Sigmoid colon (tissue), 7 donors: ENCODE measurements around the gene PDZRN3. TPM values are rescaled to one million over a fixed set of nuclear protein-coding genes. Genes with fewer than 3 reads are reported as not detected.
A peak's percentile ranks its signal among the peaks of the same experiment; 100 is the strongest.

Source experiments
- DNase-seq: peaks from one replicate; pipeline ENCODE4 v3.0.0-alpha.2; 2019
- H3K27ac ChIP-seq, 4 donors: fragments of 200-600 bp; sonication (generic); one replicate each; pipeline ENCODE4 v1.5.1; 2016 to 2019; ENCODE audit warnings: mild to moderate bottlenecking in 1 of 4
- H3K27me3 ChIP-seq, 3 donors: fragments of 200-600 bp; sonication (generic); one replicate each; pipeline ENCODE4 v1.5.1; 2019; ENCODE audit warnings: mild to moderate bottlenecking in 1 of 3
- H3K36me3 ChIP-seq, 4 donors: fragments of 200-600 bp; sonication (generic); one replicate each; pipeline ENCODE4 v1.5.1; 2016 to 2019
- H3K4me1 ChIP-seq, 4 donors: fragments of 200-600 bp; sonication (generic); one replicate each; pipeline ENCODE4 v1.5.1; 2017 to 2019
- H3K4me3 ChIP-seq, 4 donors: fragments of 200-600 bp; sonication (generic); one replicate each; pipeline ENCODE4 v1.5.1; 2017 to 2019; ENCODE audit warnings: mild to moderate bottlenecking in 2 of 4, moderate library complexity in 1 of 4
- H3K9me3 ChIP-seq, 4 donors: fragments of 200-600 bp in 3 of 4; sonication (generic) in 3 of 4; one replicate each; pipeline versions ENCODE4 v1.5.1 to v1.6.1; 2013 to 2019
- CTCF ChIP-seq, 4 experiments: fragments of 450-650 bp in 3 of 4; fragments of 200-600 bp in 1 of 4; IDR thresholded peaks; one replicate each; pipeline ENCODE4 v1.5.1; 2016 to 2019; ENCODE audit warnings: antibody characterized with exemption in 4 of 4, mild to moderate bottlenecking in 3 of 4, moderate library complexity in 2 of 4
- EP300 ChIP-seq, 4 donors: sonication (generic); formaldehyde crosslinking; IDR thresholded peaks; one replicate each; pipeline ENCODE4 v1.6.1; 2017; ENCODE audit warnings: antibody characterized with exemption in 4 of 4
- POLR2A ChIP-seq, 2 donors: fragments of 450-650 bp; IDR thresholded peaks; one replicate each; pipeline ENCODE4 v1.6.1; 2016; ENCODE audit warnings: antibody characterized with exemption in 2 of 2, mild to moderate bottlenecking in 2 of 2, moderate library complexity in 2 of 2
- POLR2AphosphoS5 ChIP-seq, 4 donors: sonication (generic); formaldehyde crosslinking; IDR thresholded peaks; one replicate each; pipeline ENCODE4 v1.6.1; 2017; ENCODE audit warnings: antibody characterized with exemption in 4 of 4
- WGBS, 2 donors: extraction: QIAGEN DNeasy Blood & Tissue Kit; methylation state at CpG; one replicate each; pipeline ENCODE4 v1.1.7; 2013; 5-methylcytosine and 5-hydroxymethylcytosine counted together
- intact Hi-C: fragments of 100-400 bp; cut with DNase I; formaldehyde crosslinking; loops from one replicate; pipeline ENCODE4 v1.15.1; 2023
- polyA plus RNA-seq, 3 donors: library from polyadenylated mRNA; stranded (reverse); fragments of 200-250 nt; gene quantifications; one replicate each; pipeline ENCODE4 v1.2.3, GENCODE V29; 2013
- total RNA-seq, 4 donors: library from RNA; depleted of rRNA; stranded (reverse); fragments of >200 nt; gene quantifications; one replicate each; pipeline ENCODE4 v1.1.0, GENCODE V29; 2016
- donor health status: healthy with polysubstance abuse.
- donor health status: Bipolar disorder and iron deficiency.
- donor health status: healthy.

Gene PDZRN3
- total and polyA plus RNA-seq, 7 donors = 7.2 to 209 (median 172) TPM

GRCh38 chr3:73520931-73521461 is 103.7 kb downstream of the PDZRN3 start:
- TF ChIP-seq EP300 (IDR thresholded peaks at IDR 0.05) (peak; percentile 78 to 97 (median 94)), POLR2A (IDR thresholded peaks at IDR 0.05) (peak in 1 of 2 donors; percentile 45), POLR2AphosphoS5 (IDR thresholded peaks at IDR 0.05) (peak; percentile 88 to 96 (median 92)), CTCF (IDR thresholded peaks at IDR 0.05) (no peak)
- H3K9me3 ChIP-seq = no peaks in the 10 kb centered on the region
- 13 to 56% methylated on average over 13 of the region's 13 CpGs for WGBS, 2 donors
- H3K27ac ChIP-seq = peak overlapping the region; percentile 85 to 90 (median 86)
- H3K36me3 ChIP-seq = no peaks in the 10 kb centered on the region
- peak overlapping the region; percentile 20 to 51 (median 48) for H3K4me3 ChIP-seq
- peak; percentile 97 for DNase-seq
- intact Hi-C loops = loop anchor here (1.0 to 5.0 kb wide), 2 partner anchors 81 to 101 kb away; no protein-coding TSS in a partner anchor
- H3K27me3 ChIP-seq = no peaks in the 10 kb centered on the region
- peaks cover 0 to 77% (median 64%) of the 10 kb centered on the region in 4 donors for H3K4me1 ChIP-seq

GRCh38 chr3:73516631-73517030 is 108.1 kb downstream of the PDZRN3 start:
- no peaks in the 10 kb centered on the region for H3K9me3 ChIP-seq
- intact Hi-C loops = no loop called here
- peaks cover 0 to 91% (median 83%) of the 10 kb centered on the region in 4 donors for H3K4me1 ChIP-seq
- H3K4me3 ChIP-seq = no peak overlapping the region
- H3K27me3 ChIP-seq = no peaks in the 10 kb centered on the region
- TF ChIP-seq POLR2A (IDR thresholded peaks at IDR 0.05) (no peak), EP300 (IDR thresholded peaks at IDR 0.05) (peak; percentile 95 to 100 (median 98)), POLR2AphosphoS5 (IDR thresholded peaks at IDR 0.05) (peak; percentile 92 to 95 (median 92))
- no peaks in the 10 kb centered on the region for H3K36me3 ChIP-seq
- WGBS, 2 donors = 26 to 46% methylated on average over 5 of the region's 5 CpGs
- peak overlapping the region; percentile 85 to 90 (median 86) for H3K27ac ChIP-seq
- DNase-seq = peak; percentile 98

- Histone ChIP-seq H3K27ac (peak overlapping the region; percentile 85 to 90 (median 86)), H3K36me3 (no peaks in the 10 kb centered on the region), H3K9me3 (no peaks in the 10 kb centered on the region), H3K4me3 (no peak overlapping the region), H3K4me1 (peaks cover 0 to 97% (median 90%) of the 10 kb centered on the region in 4 donors), H3K27me3 (no peaks in the 10 kb centered on the region)
- intact Hi-C loops = loop anchor here (5.0 kb wide), 1 partner anchor 214 kb away; no protein-coding TSS in a partner anchor
- WGBS, 2 donors = 15 to 66% methylated on average over 5 of the region's 5 CpGs
- TF ChIP-seq EP300 (IDR thresholded peaks at IDR 0.05) (no peak), POLR2AphosphoS5 (IDR thresholded peaks at IDR 0.05) (peak in 1 of 4 donors; percentile 5), POLR2A (IDR thresholded peaks at IDR 0.05) (no peak)
- no peak for DNase-seq
These were observed 111.5 kb downstream of the PDZRN3 start for GRCh38 chr3:73513260-73513659.

GRCh38 chr3:73511571-73512525 is 112.9 kb downstream of the PDZRN3 start:
- Histone ChIP-seq H3K4me1 (peaks cover 0 to 93% (median 85%) of the 10 kb centered on the region in 4 donors), H3K36me3 (no peaks in the 10 kb centered on the region), H3K9me3 (no peaks in the 10 kb centered on the region), H3K27me3 (no peaks in the 10 kb centered on the region), H3K4me3 (peak overlapping the region in 2 of 4 donors; percentile 17 to 20), H3K27ac (peak overlapping the region; percentile 85 to 90 (median 86))
- whole genome bisulfite sequencing, 2 donors = 11 to 46% methylated on average over 21 of the region's 21 CpGs
- peak; percentile 81 for DNase-seq
- intact Hi-C loops = loop anchor here (5.0 kb wide), 1 partner anchor 215 kb away; no protein-coding TSS in a partner anchor
- TF ChIP-seq CTCF (IDR thresholded peaks at IDR 0.05) (no peak), POLR2A (IDR thresholded peaks at IDR 0.05) (no peak), EP300 (IDR thresholded peaks at IDR 0.05) (peak in 2 of 4 donors; percentile 52 to 75), POLR2AphosphoS5 (IDR thresholded peaks at IDR 0.05) (peak; percentile 68 to 86 (median 78))

GRCh38 chr3:73510784-73511183 is 114.0 kb downstream of the PDZRN3 start:
- H3K27ac ChIP-seq = peak overlapping the region; percentile 85 to 90 (median 86)
- H3K4me1 ChIP-seq = peaks cover 0 to 93% (median 78%) of the 10 kb centered on the region in 4 donors
- TF ChIP-seq POLR2AphosphoS5 (IDR thresholded peaks at IDR 0.05) (no peak), CTCF (IDR thresholded peaks at IDR 0.05) (no peak), POLR2A (IDR thresholded peaks at IDR 0.05) (no peak), EP300 (IDR thresholded peaks at IDR 0.05) (no peak)
- H3K4me3 ChIP-seq = no peak overlapping the region
- intact Hi-C loops = loop anchor here (5.0 kb wide), 1 partner anchor 217 kb away; no protein-coding TSS in a partner anchor
- WGBS, 2 donors = 79 to 86% methylated on average over 3 of the region's 3 CpGs
- H3K9me3 ChIP-seq = no peaks in the 10 kb centered on the region
- H3K27me3 ChIP-seq = no peaks in the 10 kb centered on the region
- DNase-seq = no peak
- no peaks in the 10 kb centered on the region for H3K36me3 ChIP-seq
